Gastroesophageal sphincter (tissue), 4 donors: ENCODE results near the gene BCOR. TPM values are rescaled to one million over a fixed set of nuclear protein-coding genes. Genes with fewer than 3 reads are reported as not detected.

ENCODE experiments used
- ATAC-seq: fragments of 150-250 bp; one replicate; pipeline ENCODE4 v1.9.1; 2016; ENCODE audit warnings: mild to moderate bottlenecking, moderate library complexity
- H3K27ac ChIP-seq, 4 donors: fragments of 200-600 bp; sonication (generic) in 3 of 4; 1 replicate in 3 of 4; 2 replicates in 1 of 4; pipeline ENCODE4 v1.5.1; 2016 to 2019
- H3K27me3 ChIP-seq: fragments of 200-600 bp; sonication (generic); one replicate; pipeline ENCODE4 v1.5.1; 2019
- H3K36me3 ChIP-seq, 2 donors: fragments of 200-600 bp; sonication (generic); one replicate each; pipeline ENCODE4 v1.5.1; 2019; ENCODE audit warnings: control low read depth in 1 of 2
- H3K4me1 ChIP-seq, 3 donors: fragments of 200-600 bp; sonication (generic); 1 replicate in 2 of 3; 2 replicates in 1 of 3; pipeline ENCODE4 v1.5.1; 2016 to 2019; ENCODE audit warnings: control low read depth in 2 of 3
- H3K4me3 ChIP-seq, 2 donors: fragments of 200-600 bp; sonication (generic); one replicate each; pipeline ENCODE4 v1.5.1; 2019; ENCODE audit warnings: mild to moderate bottlenecking in 1 of 2, moderate library complexity in 1 of 2
- H3K9me3 ChIP-seq, 3 donors: fragments of 200-600 bp; sonication (generic); one replicate each; pipeline ENCODE4 v1.5.1; 2017 to 2019; ENCODE audit warnings: control low read depth in 2 of 3
- EP300 ChIP-seq: sonication (generic); formaldehyde crosslinking; IDR thresholded peaks from one replicate; pipeline ENCODE4 v1.6.1; 2017; ENCODE audit warnings: antibody characterized with exemption, mild to moderate bottlenecking
- POLR2A ChIP-seq, 2 donors: fragments of 450-650 bp; IDR thresholded peaks; one replicate each; pipeline ENCODE4 v1.6.1; 2017; ENCODE audit warnings: antibody characterized with exemption in 2 of 2, mild to moderate bottlenecking in 2 of 2, moderate library complexity in 1 of 2
- POLR2AphosphoS5 ChIP-seq: sonication (generic); formaldehyde crosslinking; IDR thresholded peaks from one replicate; pipeline ENCODE4 v1.6.1; 2017; ENCODE audit warnings: antibody characterized with exemption
- WGBS, 2 donors: methylation state at CpG; one replicate each; pipeline ENCODE4 v1.1.5; 2018; ENCODE audit warnings: low coverage in 1 of 2; 5-methylcytosine and 5-hydroxymethylcytosine counted together
- total RNA-seq, 4 donors: library from RNA; depleted of rRNA; stranded (reverse); fragments of >200 nt; gene quantifications; one replicate each; pipeline ENCODE4 v1.1.0, GENCODE V29; 2016
- TF ChIP-seq, protein P1 (sequence below), 4 experiments: fragments of 200-600 bp in 2 of 4; fragments of 450-650 bp in 2 of 4; sonication (generic) in 1 of 4; IDR thresholded peaks; one replicate each; pipeline ENCODE4 v1.5.1; 2017 to 2019; ENCODE audit warnings: antibody characterized with exemption in 4 of 4, mild to moderate bottlenecking in 2 of 4, moderate library complexity in 2 of 4

Gene BCOR
- total RNA-seq, 4 donors from 2014 or later: 18.4 to 27.4 (median 21.4) TPM

GRCh38 chrX:40065296-40066046 lies 32.3 kb downstream of the BCOR start:
- ATAC-seq: no peak
- Histone ChIP-seq H3K36me3 (peaks cover 0 to 65% of the 10 kb centered on the region in 2 donors), H3K4me3 (no peak overlapping the region), H3K27me3 (no peaks in the 10 kb centered on the region), H3K27ac (no peak overlapping the region), H3K9me3 (no peaks in the 10 kb centered on the region), H3K4me1 (peaks cover 0 to 19% (median 0%) of the 10 kb centered on the region in 3 donors)
- 77 to 79% methylated on average over 5 to 10 of the region's 16 CpGs for WGBS, 2 donors
- TF ChIP-seq EP300 (no peak), POLR2AphosphoS5 (no peak), POLR2A (IDR thresholded peaks at IDR 0.05) (no peak)
- TF ChIP-seq, protein P1, sequence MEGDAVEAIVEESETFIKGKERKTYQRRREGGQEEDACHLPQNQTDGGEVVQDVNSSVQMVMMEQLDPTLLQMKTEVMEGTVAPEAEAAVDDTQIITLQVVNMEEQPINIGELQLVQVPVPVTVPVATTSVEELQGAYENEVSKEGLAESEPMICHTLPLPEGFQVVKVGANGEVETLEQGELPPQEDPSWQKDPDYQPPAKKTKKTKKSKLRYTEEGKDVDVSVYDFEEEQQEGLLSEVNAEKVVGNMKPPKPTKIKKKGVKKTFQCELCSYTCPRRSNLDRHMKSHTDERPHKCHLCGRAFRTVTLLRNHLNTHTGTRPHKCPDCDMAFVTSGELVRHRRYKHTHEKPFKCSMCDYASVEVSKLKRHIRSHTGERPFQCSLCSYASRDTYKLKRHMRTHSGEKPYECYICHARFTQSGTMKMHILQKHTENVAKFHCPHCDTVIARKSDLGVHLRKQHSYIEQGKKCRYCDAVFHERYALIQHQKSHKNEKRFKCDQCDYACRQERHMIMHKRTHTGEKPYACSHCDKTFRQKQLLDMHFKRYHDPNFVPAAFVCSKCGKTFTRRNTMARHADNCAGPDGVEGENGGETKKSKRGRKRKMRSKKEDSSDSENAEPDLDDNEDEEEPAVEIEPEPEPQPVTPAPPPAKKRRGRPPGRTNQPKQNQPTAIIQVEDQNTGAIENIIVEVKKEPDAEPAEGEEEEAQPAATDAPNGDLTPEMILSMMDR (IDR thresholded peaks at IDR 0.05): no peak

DNA sequence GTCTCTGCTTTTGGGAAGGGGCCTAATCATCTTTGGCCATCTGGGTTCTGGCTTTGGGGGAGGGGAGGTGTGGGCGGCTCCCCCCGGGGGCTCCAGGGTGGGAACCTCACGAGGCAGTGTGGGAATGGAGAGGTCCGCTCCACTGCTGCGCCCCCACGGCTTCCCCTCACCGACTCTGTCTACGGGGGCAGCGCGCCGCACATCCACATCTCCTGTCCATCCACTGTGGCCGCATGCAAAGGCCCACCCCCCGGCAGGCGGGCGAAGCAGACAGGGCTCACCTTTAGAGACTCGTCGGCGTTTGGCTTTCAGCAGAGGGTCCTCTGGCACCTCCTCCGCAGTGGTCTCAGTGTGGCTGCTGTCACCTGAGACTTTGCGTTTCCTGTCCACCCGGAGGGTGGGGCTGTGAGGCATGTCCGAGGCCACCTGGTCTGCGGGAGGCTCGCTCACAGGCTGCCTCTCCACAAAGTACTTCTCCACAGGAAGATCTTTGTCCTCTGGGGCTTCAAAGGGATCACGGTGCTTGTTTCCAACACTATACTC lies 33.6 kb downstream of the BCOR start:
- Histone ChIP-seq H3K27me3 (no peaks in the 10 kb centered on the region), H3K9me3 (no peaks in the 10 kb centered on the region), H3K36me3 (peaks cover 0 to 57% of the 10 kb centered on the region in 2 donors), H3K4me1 (peaks cover 0 to 19% (median 0%) of the 10 kb centered on the region in 3 donors), H3K27ac (no peak overlapping the region), H3K4me3 (no peak overlapping the region)
- no peak for ATAC-seq
- no peak for TF ChIP-seq POLR2A (IDR thresholded peaks at IDR 0.05)
- no peak for TF ChIP-seq EP300
- TF ChIP-seq POLR2AphosphoS5: no peak
- TF ChIP-seq, protein P1 (IDR thresholded peaks at IDR 0.05): no peak
- WGBS, 2 donors: 90% methylated on average over 2 of the region's 25 CpGs; no CpG with 5 or more reads in 1 of the 2 donors

GRCh38 chrX:40063555-40063954 lies 34.2 kb downstream of the BCOR start:
- no peak for ATAC-seq
- H3K27ac ChIP-seq: peak overlapping the region in 1 of 4 donors; percentile 41
- TF ChIP-seq EP300: no peak
- TF ChIP-seq POLR2AphosphoS5: no peak
- no peak for TF ChIP-seq POLR2A (IDR thresholded peaks at IDR 0.05)
- TF ChIP-seq, protein P1 (IDR thresholded peaks at IDR 0.05): no peak
- no peak overlapping the region for H3K4me3 ChIP-seq
- 67% methylated on average over 1 of the region's 7 CpGs; no CpG with 5 or more reads in 1 of the 2 donors for WGBS, 2 donors
- no peaks in the 10 kb centered on the region for H3K27me3 ChIP-seq
- H3K36me3 ChIP-seq: peaks cover 0 to 58% of the 10 kb centered on the region in 2 donors
- peaks cover 0 to 19% (median 0%) of the 10 kb centered on the region in 3 donors for H3K4me1 ChIP-seq
- no peaks in the 10 kb centered on the region for H3K9me3 ChIP-seq

GRCh38 chrX:40062525-40063155 lies 35.1 kb downstream of the BCOR start:
- H3K27me3 ChIP-seq: no peaks in the 10 kb centered on the region
- H3K4me3 ChIP-seq: no peak overlapping the region
- no peaks in the 10 kb centered on the region for H3K9me3 ChIP-seq
- ATAC-seq: peak; percentile 37
- H3K27ac ChIP-seq: peak overlapping the region in 1 of 4 donors; percentile 41
- peaks cover 0 to 19% (median 0%) of the 10 kb centered on the region in 3 donors for H3K4me1 ChIP-seq
- TF ChIP-seq EP300 (no peak), POLR2AphosphoS5 (peak; percentile 34), POLR2A (IDR thresholded peaks at IDR 0.05) (no peak)
- TF ChIP-seq, protein P1 (IDR thresholded peaks at IDR 0.05): no peak
- 42 to 65% methylated on average over 4 to 12 of the region's 24 CpGs for WGBS, 2 donors
- peaks cover 0 to 66% of the 10 kb centered on the region in 2 donors for H3K36me3 ChIP-seq
